ENCODE results near the gene ALOXE3. TPM values are rescaled to one million over a fixed set of nuclear protein-coding genes. Genes with fewer than 3 reads are reported as not detected.

Gene ALOXE3
- total and polyA plus RNA-seq, 2 donors from 2014 or later, result not detected

DNA sequence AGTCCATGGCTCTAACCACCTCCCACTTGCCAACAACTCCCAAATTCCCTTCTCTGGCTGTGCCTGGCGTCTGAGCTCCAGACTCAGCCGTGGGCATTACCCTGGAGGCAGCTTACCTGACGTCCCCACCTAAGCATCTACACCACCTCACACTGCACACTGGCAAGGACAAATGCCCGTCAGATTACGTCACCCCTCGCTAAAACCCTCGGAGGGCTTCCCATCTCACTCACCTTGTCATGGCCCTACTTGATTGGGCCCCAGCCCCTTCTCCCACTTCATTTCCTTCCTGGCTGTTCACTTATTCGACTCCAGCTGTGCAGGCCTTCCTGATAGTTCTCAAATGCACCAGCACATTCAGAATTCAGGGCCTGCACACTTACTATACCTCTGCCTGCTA is 13.4 kb downstream of the ALOXE3 start:
- DNase-seq, result no peak
- Histone ChIP-seq H3K27me3 (ENCODE audit: control insufficient read depth, insufficient read depth, low read length) (no peaks in the 10 kb centered on the region), H3K4me3 (ENCODE audit: low read length in 3 of 3) (no peak overlapping the region), H3K9ac (ENCODE audit: low read length in 3 of 3) (no peak overlapping the region), H3K9me3 (ENCODE audit: control insufficient read depth in 2 of 3, insufficient read depth in 1 of 3, low read length in 3 of 3) (no peaks in the 10 kb centered on the region), H3K27ac (ENCODE audit: low read depth in 2 of 2, low read length in 2 of 2) (no peak overlapping the region), H3K36me3 (ENCODE audit: control insufficient read depth in 2 of 3, insufficient read depth in 3 of 3, low read length in 3 of 3) (no peaks in the 10 kb centered on the region), H3K4me1 (ENCODE audit: control insufficient read depth in 2 of 3, insufficient read depth in 2 of 3, low read depth in 1 of 3, low read length in 3 of 3) (peaks cover 0 to 2% (median 0%) of the 10 kb centered on the region in 3 donors)
- TF ChIP-seq, protein P1, sequence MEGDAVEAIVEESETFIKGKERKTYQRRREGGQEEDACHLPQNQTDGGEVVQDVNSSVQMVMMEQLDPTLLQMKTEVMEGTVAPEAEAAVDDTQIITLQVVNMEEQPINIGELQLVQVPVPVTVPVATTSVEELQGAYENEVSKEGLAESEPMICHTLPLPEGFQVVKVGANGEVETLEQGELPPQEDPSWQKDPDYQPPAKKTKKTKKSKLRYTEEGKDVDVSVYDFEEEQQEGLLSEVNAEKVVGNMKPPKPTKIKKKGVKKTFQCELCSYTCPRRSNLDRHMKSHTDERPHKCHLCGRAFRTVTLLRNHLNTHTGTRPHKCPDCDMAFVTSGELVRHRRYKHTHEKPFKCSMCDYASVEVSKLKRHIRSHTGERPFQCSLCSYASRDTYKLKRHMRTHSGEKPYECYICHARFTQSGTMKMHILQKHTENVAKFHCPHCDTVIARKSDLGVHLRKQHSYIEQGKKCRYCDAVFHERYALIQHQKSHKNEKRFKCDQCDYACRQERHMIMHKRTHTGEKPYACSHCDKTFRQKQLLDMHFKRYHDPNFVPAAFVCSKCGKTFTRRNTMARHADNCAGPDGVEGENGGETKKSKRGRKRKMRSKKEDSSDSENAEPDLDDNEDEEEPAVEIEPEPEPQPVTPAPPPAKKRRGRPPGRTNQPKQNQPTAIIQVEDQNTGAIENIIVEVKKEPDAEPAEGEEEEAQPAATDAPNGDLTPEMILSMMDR (IDR thresholded peaks at IDR 0.05; ENCODE audit: borderline replicate concordance, extremely low read depth, insufficient read depth), result no peak
- intact Hi-C loops (cut with DNase I), result no loop called here
- no peak for FAIRE-seq

DNA sequence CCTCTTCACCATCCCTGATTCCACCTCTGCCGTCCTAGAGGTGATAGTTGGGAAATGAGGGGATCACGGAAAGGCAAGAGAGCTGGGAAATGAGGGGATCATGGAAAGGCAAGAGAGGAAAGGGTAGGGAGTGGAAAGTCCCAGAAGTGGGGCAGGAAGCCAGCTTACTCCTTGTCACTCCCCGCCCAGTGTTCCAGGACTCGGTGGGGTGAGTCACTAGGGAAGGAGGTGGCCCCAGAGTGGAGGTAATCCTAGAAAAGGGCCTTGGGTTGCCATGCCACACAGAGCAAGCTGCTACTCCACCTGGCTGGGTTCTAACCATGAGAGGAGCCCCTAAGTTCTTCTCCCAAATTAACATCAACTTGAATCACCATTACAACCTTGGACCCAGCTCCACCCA is 14.8 kb downstream of the ALOXE3 start:
- no peaks in the 10 kb centered on the region for H3K36me3 ChIP-seq (ENCODE audit: control insufficient read depth in 2 of 3, insufficient read depth in 3 of 3, low read length in 3 of 3)
- intact Hi-C loops (cut with DNase I), result no loop called here
- H3K27ac ChIP-seq (ENCODE audit: low read depth in 2 of 2, low read length in 2 of 2), result no peak overlapping the region
- no peak for FAIRE-seq
- H3K9ac ChIP-seq (ENCODE audit: low read length in 3 of 3), result no peak overlapping the region
- no peak overlapping the region for H3K4me3 ChIP-seq (ENCODE audit: low read length in 3 of 3)
- no peaks in the 10 kb centered on the region for H3K9me3 ChIP-seq (ENCODE audit: control insufficient read depth in 2 of 3, insufficient read depth in 1 of 3, low read length in 3 of 3)
- TF ChIP-seq, protein P1 (IDR thresholded peaks at IDR 0.05; ENCODE audit: borderline replicate concordance, extremely low read depth, insufficient read depth), result no peak
- DNase-seq, result no peak
- no peaks in the 10 kb centered on the region for H3K27me3 ChIP-seq (ENCODE audit: control insufficient read depth, insufficient read depth, low read length)
- no peaks in the 10 kb centered on the region for H3K4me1 ChIP-seq (ENCODE audit: control insufficient read depth in 2 of 3, insufficient read depth in 2 of 3, low read depth in 1 of 3, low read length in 3 of 3)

DNA sequence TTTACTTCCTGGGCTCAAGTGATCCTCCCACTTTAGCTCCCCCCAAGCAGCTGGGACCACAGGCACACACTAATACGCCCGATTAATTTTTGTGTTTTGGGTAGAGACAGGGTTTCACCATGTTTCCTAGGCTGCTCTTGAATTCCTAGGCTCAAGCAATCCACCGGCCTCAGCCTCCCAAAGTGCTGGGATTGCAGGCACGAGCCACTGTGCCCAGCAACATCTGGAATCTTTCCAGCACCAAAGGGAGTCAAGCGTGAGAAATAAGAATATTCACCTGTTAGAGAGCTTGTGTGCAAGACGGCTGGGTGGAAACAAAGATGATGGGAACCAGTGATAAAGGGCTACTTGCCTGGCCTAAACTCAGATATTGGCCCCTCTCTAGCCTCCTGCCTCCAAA is 16.6 kb downstream of the ALOXE3 start:
- H3K27me3 ChIP-seq (ENCODE audit: control insufficient read depth, insufficient read depth, low read length), result no peaks in the 10 kb centered on the region
- no peaks in the 10 kb centered on the region for H3K36me3 ChIP-seq (ENCODE audit: control insufficient read depth in 2 of 3, insufficient read depth in 3 of 3, low read length in 3 of 3)
- TF ChIP-seq, protein P1 (IDR thresholded peaks at IDR 0.05; ENCODE audit: borderline replicate concordance, extremely low read depth, insufficient read depth), result no peak
- H3K9ac ChIP-seq (ENCODE audit: low read length in 3 of 3), result no peak overlapping the region
- DNase-seq (peak in 2 of 5 donors; percentile 17 to 40), FAIRE-seq (no peak)
- no peaks in the 10 kb centered on the region for H3K4me1 ChIP-seq (ENCODE audit: control insufficient read depth in 2 of 3, insufficient read depth in 2 of 3, low read depth in 1 of 3, low read length in 3 of 3)
- H3K4me3 ChIP-seq (ENCODE audit: low read length in 3 of 3), result no peak overlapping the region
- intact Hi-C loops (cut with DNase I), result no loop called here
- H3K27ac ChIP-seq (ENCODE audit: low read depth in 2 of 2, low read length in 2 of 2), result no peak overlapping the region
- H3K9me3 ChIP-seq (ENCODE audit: control insufficient read depth in 2 of 3, insufficient read depth in 1 of 3, low read length in 3 of 3), result no peaks in the 10 kb centered on the region

DNA sequence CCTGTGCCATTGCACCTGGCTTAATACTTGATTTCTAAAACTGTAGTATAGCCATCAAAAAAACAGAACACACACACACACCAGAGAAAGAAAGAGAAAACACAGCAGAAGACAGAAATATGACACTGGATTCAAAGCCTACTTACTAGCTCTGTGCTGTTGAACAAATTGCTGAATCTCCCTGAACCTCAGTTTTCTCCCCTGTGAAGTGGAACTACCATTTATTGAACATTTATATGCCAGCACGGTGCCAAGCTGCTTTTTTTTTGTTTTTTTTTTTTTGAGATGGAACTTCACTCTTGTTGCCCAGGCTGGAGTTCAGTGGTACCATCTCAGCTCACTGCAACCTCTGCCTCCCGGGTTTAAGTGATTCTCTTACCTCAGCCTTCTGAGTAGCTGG is 17.6 kb downstream of the ALOXE3 start:
- intact Hi-C loops (cut with DNase I), result no loop called here

More for the DNA sequence above, 17.6 kb downstream of the ALOXE3 start:
- DNase-seq (no peak), FAIRE-seq (no peak)
- H3K4me3 ChIP-seq (ENCODE audit: low read length in 3 of 3), result no peak overlapping the region
- H3K27me3 ChIP-seq (ENCODE audit: control insufficient read depth, insufficient read depth, low read length), result no peaks in the 10 kb centered on the region
- TF ChIP-seq, protein P1 (IDR thresholded peaks at IDR 0.05; ENCODE audit: borderline replicate concordance, extremely low read depth, insufficient read depth), result no peak
- no peaks in the 10 kb centered on the region for H3K36me3 ChIP-seq (ENCODE audit: control insufficient read depth in 2 of 3, insufficient read depth in 3 of 3, low read length in 3 of 3)
- H3K4me1 ChIP-seq (ENCODE audit: control insufficient read depth in 2 of 3, insufficient read depth in 2 of 3, low read depth in 1 of 3, low read length in 3 of 3), result no peaks in the 10 kb centered on the region
- H3K27ac ChIP-seq (ENCODE audit: low read depth in 2 of 2, low read length in 2 of 2), result no peak overlapping the region
- no peak overlapping the region for H3K9ac ChIP-seq (ENCODE audit: low read length in 3 of 3)
- H3K9me3 ChIP-seq (ENCODE audit: control insufficient read depth in 2 of 3, insufficient read depth in 1 of 3, low read length in 3 of 3), result no peaks in the 10 kb centered on the region
